K562 (cell line): Measurements from ENCODE around the gene FOXK2. TPM values are rescaled to one million over a fixed set of nuclear protein-coding genes. Genes with fewer than 3 reads are reported as not detected.

Experiments used
- ATAC-seq: fragments of 200-7000 bp; cut with Tn5 transposase; 3 replicates; pipeline ENCODE4 v1.9.1; 2020; ENCODE audit warnings: moderate library complexity
- BruUV-seq: library from RNA; stranded (reverse); fragments of 400-500 nt; replicated peaks from 2 replicates; lab custom pipeline; 2021; lab: Mats Ljungman, UMichigan
- CTCF ChIA-PET: fragments of 300-600 bp; formaldehyde crosslinking; extraction: SDS; loops from one replicate; lab custom pipeline; 2021; ENCODE audit warnings: low intra/inter-chr PET ratio; lab: Yijun Ruan, JAX
- POLR2A ChIA-PET: fragments of 300-600, 350-650 bp; sonication (Branson Sonifier 250); formaldehyde crosslinking; extraction: SDS; loops from one replicate; lab custom pipeline; 2021; ENCODE audit warnings: antibody characterized with exemption, inconsistent platforms; lab: Yijun Ruan, JAX
- DNase-seq, 4 experiments: peaks; one replicate each; pipeline versions ENCODE4 v3.0.0 to v3.0.0-alpha.2; 2011 to 2018; ENCODE audit warnings: low spot score in 3 of 4, mixed read lengths in 3 of 4; ENCODE audit errors: extremely low read depth in 1 of 4
- FAIRE-seq: peaks from 2 replicates; lab custom pipeline; 2011; peaks lifted over from hg19 to GRCh38; lab: Jason Lieb, UNC
- H2AFZ ChIP-seq: 2 replicates; pipeline ENCODE4 v1.6.0; 2011; ENCODE audit warnings: low read depth, low read length, control low read depth, inconsistent platforms
- H3K27ac ChIP-seq: fragments of 200-600 bp; 3 replicates; pipeline ENCODE4 v1.8.0; 2011; ENCODE audit warnings: low read depth, mild to moderate bottlenecking, control low read depth, inconsistent platforms, low read length, moderate library complexity, mixed read lengths; ENCODE audit errors: extremely low read depth
- H3K27me3 ChIP-seq, 2 experiments: fragments of 300-600 bp in 1 of 2; 2 replicates in 1 of 2; 3 replicates in 1 of 2; pipeline versions ENCODE4 v1.6.0 to v1.8.0; 2011; ENCODE audit warnings: inconsistent platforms in 2 of 2, low read length in 2 of 2, mild to moderate bottlenecking in 1 of 2, mixed read lengths in 1 of 2, moderate library complexity in 1 of 2; ENCODE audit not compliant: control insufficient read depth in 2 of 2, insufficient read depth in 2 of 2
- H3K36me3 ChIP-seq: fragments of 300-600 bp; 3 replicates; pipeline ENCODE4 v1.8.0; 2011; ENCODE audit warnings: mild to moderate bottlenecking, low read length, inconsistent platforms; ENCODE audit not compliant: control insufficient read depth, insufficient read depth
- H3K4me1 ChIP-seq, 2 experiments: fragments of 200-600 bp in 1 of 2; replicated peaks in 1 of 2; 2 replicates in 1 of 2; 3 replicates in 1 of 2; pipeline versions ENCODE4 v1.5.1 to v1.8.0; 2011; ENCODE audit warnings: inconsistent platforms in 2 of 2, low read length in 2 of 2, mild to moderate bottlenecking in 1 of 2, mixed read lengths in 1 of 2, moderate library complexity in 1 of 2; ENCODE audit not compliant: control insufficient read depth in 2 of 2, insufficient read depth in 2 of 2
- H3K4me2 ChIP-seq: 2 replicates; pipeline ENCODE4 v1.6.1; 2011; ENCODE audit warnings: low read length, control low read depth, inconsistent platforms, mixed read lengths; ENCODE audit not compliant: insufficient read depth
- H3K4me3 ChIP-seq: fragments of 200-600 bp; sonication (generic), shearing (Covaris generic); 2 replicates; pipeline ENCODE4 v1.5.1; 2016; ENCODE audit warnings: control low read depth, inconsistent platforms
- H3K79me2 ChIP-seq: fragments of 200-600 bp; 3 replicates; pipeline ENCODE4 v1.8.0; 2011; ENCODE audit warnings: low read length, inconsistent platforms; ENCODE audit not compliant: control insufficient read depth, insufficient read depth
- H3K9ac ChIP-seq, 2 experiments: 2 replicates each; pipeline versions ENCODE4 v1.6.0 to v1.6.1; 2011; ENCODE audit warnings: low read depth in 2 of 2, low read length in 2 of 2, control low read depth in 1 of 2, inconsistent platforms in 1 of 2, mild to moderate bottlenecking in 1 of 2, mixed read lengths in 1 of 2; ENCODE audit not compliant: insufficient read depth in 1 of 2
- H3K9me1 ChIP-seq: one replicate; pipeline ENCODE4 v1.6.0; 2011; ENCODE audit warnings: inconsistent platforms, mild to moderate bottlenecking, low read length, moderate library complexity; ENCODE audit not compliant: control insufficient read depth, insufficient read depth
- H3K9me3 ChIP-seq: replicated peaks from 2 replicates; pipeline ENCODE4 v1.5.1; 2011; ENCODE audit warnings: low read depth, low read length, inconsistent platforms; ENCODE audit not compliant: control insufficient read depth, insufficient read depth
- H4K20me1 ChIP-seq: replicated peaks from 2 replicates; pipeline ENCODE4 v1.6.1; 2011; ENCODE audit warnings: low read length, inconsistent platforms, mixed read lengths; ENCODE audit not compliant: control insufficient read depth, insufficient read depth
- MTA2 ChIP-seq: fragments of 450-650 bp; IDR thresholded peaks from 2 replicates; pipeline ENCODE4 v1.6.1; 2016; ENCODE audit warnings: low read depth
- RBM22 ChIP-seq: fragments of 200-400 bp; formaldehyde crosslinking; IDR thresholded peaks from 2 replicates; pipeline ENCODE4 v1.6.1; 2018; ENCODE audit warnings: low read length, low read depth; ENCODE audit not compliant: poor library complexity, severe bottlenecking
- ZBED1 ChIP-seq: IDR thresholded peaks from 2 replicates; pipeline ENCODE4 v1.6.1; 2014
- ZNF740 ChIP-seq, 3 experiments: fragments of 200-800 bp in 1 of 3; sonication (Bioruptor generic) in 1 of 3; sonication (generic) in 1 of 3; formaldehyde crosslinking in 1 of 3; IDR thresholded peaks; 2 replicates each; pipeline versions ENCODE4 v1.6.1 to v1.8.0; 2016 to 2022; ENCODE audit warnings: mild to moderate bottlenecking in 2 of 3, missing compliant biosample characterization in 2 of 3, missing genetic modification characterization in 2 of 3, missing genetic modification reagents in 1 of 3
- WGBS: fragments of 100-300 bp; shearing (Covaris generic); methylation state at CpG from one replicate; pipeline ENCODE4 v1.1.6; 2016; ENCODE audit warnings: low coverage, mixed read lengths; ENCODE audit not compliant: insufficient coverage; ENCODE audit errors: missing lambda C conversion rate; 5-methylcytosine and 5-hydroxymethylcytosine counted together
- in situ Hi-C: fragments of 300-500 bp; cut with MboI; formaldehyde crosslinking; loops from 4 replicates; pipeline ENCODE4 v1.15.0; 2018; ENCODE audit warnings: inconsistent platforms, mixed read lengths
- intact Hi-C: fragments of 100-400 bp; cut with micrococcal nuclease; formaldehyde crosslinking; loops from 2 replicates; pipeline ENCODE4 v1.14.2; 2022
- polyA plus RNA-seq, 8 experiments: library from polyadenylated mRNA; depleted of rRNA in 4 of 8; stranded (reverse) in 5 of 8; unstranded in 3 of 8; fragments of >200 nt; fragmentation: Nextera tagmentation in 2 of 8; fragmentation: Illumina TruSeq in 1 of 8; extraction: Ambion mirVana in 2 of 8; extraction: Trizol in 1 of 8; gene quantifications; 2 replicates each; pipeline versions ENCODE4 v1.2.1 to v1.2.3, GENCODE V29; 2011 to 2014; ENCODE audit warnings: inconsistent platforms in 1 of 8, missing spikeins in 1 of 8
- total RNA-seq, 7 experiments: library from RNA; depleted of rRNA in 6 of 7; stranded (reverse); fragments of >200 nt in 6 of 7; fragmentation: Illumina TruSeq in 2 of 7; extraction: Trizol in 2 of 7; gene quantifications; 2 replicates each; pipeline versions ENCODE4 v1.2.1 to v1.2.3, GENCODE V29; 2011 to 2021; ENCODE audit warnings: low replicate concordance in 1 of 7

The FOXK2 gene
- total and polyA plus RNA-seq, 9 of the 15 experiments (the other 6 are each of a cell fraction or from before 2014, with no cell fraction given) = 3.0 to 86.0 (median 44.1) TPM

- WGBS = 89% methylated on average over 16 of the region's 16 CpGs
These were observed 76.8 kb downstream of the FOXK2 start for GRCh38 chr17:82596296-82596695.

More at GRCh38 chr17:82596296-82596695, 76.8 kb downstream of the FOXK2 start:
- no peak overlapping the region for H3K27ac ChIP-seq
- H3K4me1 ChIP-seq = peaks cover 0 to 38% of the 10 kb centered on the region in 2 experiments; a peak in 2 of 5 replicates
- H3K9ac ChIP-seq = no peak overlapping the region
- no peak for ATAC-seq
- peaks cover 4% of the 10 kb centered on the region for H3K9me1 ChIP-seq
- BruUV-seq = no TSS peak
- peaks cover 90% of the 10 kb centered on the region; the same call in 2 of the 3 replicates for H3K36me3 ChIP-seq
- intact Hi-C loops = no loop called here
- FAIRE-seq = no peak
- no peak overlapping the region for H3K4me3 ChIP-seq
- in situ Hi-C loops = no loop called here
- no peaks in the 10 kb centered on the region for H4K20me1 ChIP-seq
- TF ChIP-seq RBM22 = peak; percentile 18
- no peak for TF ChIP-seq MTA2
- no peak for TF ChIP-seq ZNF740 (CRISPR knock-in tag; IDR thresholded peaks at IDR 0.05)
- no peak for TF ChIP-seq ZNF740 (tag; IDR thresholded peaks at IDR 0.05)
- TF ChIP-seq ZBED1 = no peak
- H2AFZ ChIP-seq = no peak overlapping the region
- H3K4me2 ChIP-seq = no peak overlapping the region
- no peaks in the 10 kb centered on the region for H3K9me3 ChIP-seq
- CTCF ChIA-PET = no interaction called here
- no peaks in the 10 kb centered on the region for H3K27me3 ChIP-seq
- H3K79me2 ChIP-seq = peaks cover 26% of the 10 kb centered on the region
- POLR2A ChIA-PET = interaction anchor here (0.6 kb wide), 1 partner anchor 38 kb away, joined by 3 read pairs; no protein-coding TSS in a partner anchor
- no peak for DNase-seq
